MCF 10A (cell line): ENCODE measurements around the gene MARK4. TPM values are rescaled to one million over a fixed set of nuclear protein-coding genes. Genes with fewer than 3 reads are reported as not detected.

ENCODE experiments used
- BruUV-seq: library from RNA; stranded (reverse); fragments of 400-500 nt; replicated peaks from 2 replicates; lab custom pipeline; 2021; lab: Mats Ljungman, UMichigan
- CTCF ChIA-PET: fragments of 300-600 bp; sonication (Branson Sonifier 250); formaldehyde crosslinking; extraction: SDS; loops from one replicate; lab custom pipeline; 2021; ENCODE audit warnings: antibody characterized with exemption, inconsistent platforms; lab: Yijun Ruan, JAX
- POLR2A ChIA-PET: fragments of 300-600, 350-650 bp; sonication (Branson Sonifier 250); formaldehyde crosslinking; extraction: SDS; loops from one replicate; lab custom pipeline; 2020; ENCODE audit warnings: antibody characterized with exemption, inconsistent platforms; lab: Yijun Ruan, JAX
- DNase-seq: peaks from one replicate; pipeline ENCODE4 v3.0.0-alpha.2; 2018; ENCODE audit not compliant: unreplicated experiment
- H3K27ac Mint-ChIP-seq: one replicate; pipeline ENCODE4 v1.8.0; 2022; ENCODE audit warnings: mild to moderate bottlenecking, low read depth, mixed read lengths; ENCODE audit not compliant: unreplicated experiment
- H3K27me3 Mint-ChIP-seq: one replicate; pipeline ENCODE4 v1.8.0; 2022; ENCODE audit warnings: mixed read lengths; ENCODE audit not compliant: insufficient read depth, unreplicated experiment
- H3K36me3 Mint-ChIP-seq: one replicate; pipeline ENCODE4 v1.8.0; 2022; ENCODE audit warnings: mild to moderate bottlenecking, moderate library complexity, mixed read lengths; ENCODE audit not compliant: insufficient read depth, unreplicated experiment
- H3K4me1 Mint-ChIP-seq: one replicate; pipeline ENCODE4 v1.8.0; 2022; ENCODE audit warnings: mixed read lengths; ENCODE audit not compliant: insufficient read depth, unreplicated experiment
- H3K4me3 Mint-ChIP-seq: one replicate; pipeline ENCODE4 v1.8.0; 2022; ENCODE audit warnings: mild to moderate bottlenecking, moderate library complexity, mixed read lengths; ENCODE audit not compliant: unreplicated experiment
- H3K9me3 Mint-ChIP-seq: one replicate; pipeline ENCODE4 v1.8.0; 2022; ENCODE audit warnings: mixed read lengths; ENCODE audit not compliant: unreplicated experiment
- CTCF ChIP-seq: fragments of 200-600 bp; IDR thresholded peaks from one replicate; pipeline ENCODE4 v1.8.0; 2022; ENCODE audit warnings: antibody characterized with exemption, mild to moderate bottlenecking; ENCODE audit not compliant: unreplicated experiment
- intact Hi-C: fragments of 100-400 bp; cut with micrococcal nuclease; formaldehyde crosslinking; loops from 2 replicates; pipeline ENCODE4 v1.14.1; 2022
- total RNA-seq: library from RNA; stranded (reverse); gene quantifications from 2 replicates; pipeline ENCODE4 v1.2.3, GENCODE V29; 2022

The MARK4 gene
- total RNA-seq, 1 experiment from 2014 or later, result 22.4 TPM

- H3K27me3 Mint-ChIP-seq, result no peaks in the 10 kb centered on the region
- DNase-seq, result no peak
- POLR2A ChIA-PET, result interaction anchor here (0.7 to 1.5 kb wide), 3 partner anchors 14 to 216 kb away, joined by 3 read pairs; partner anchors contain the start of gene GEMIN7
- no peak overlapping the region for H3K4me3 Mint-ChIP-seq
- H3K4me1 Mint-ChIP-seq, result no peaks in the 10 kb centered on the region
- CTCF ChIA-PET, result interaction anchor here (0.6 to 0.7 kb wide), 3 partner anchors 25 to 235 kb away, joined by 3 to 4 read pairs (median 3); no protein-coding TSS in a partner anchor
- no peak overlapping the region for H3K27ac Mint-ChIP-seq
- no peak for TF ChIP-seq CTCF
- peaks cover 19% of the 10 kb centered on the region for H3K36me3 Mint-ChIP-seq
- intact Hi-C loops, result no loop called here
- no TSS peak for BruUV-seq
- H3K9me3 Mint-ChIP-seq, result no peaks in the 10 kb centered on the region
Measured at GRCh38 chr19:45294291-45295029, 43.4 kb downstream of the MARK4 start.

GRCh38 chr19:45295873-45296272 lies 44.8 kb downstream of the MARK4 start:
- Mint-ChIP-seq H3K4me3 (no peak overlapping the region), H3K4me1 (no peaks in the 10 kb centered on the region), H3K27ac (no peak overlapping the region), H3K9me3 (no peaks in the 10 kb centered on the region), H3K27me3 (no peaks in the 10 kb centered on the region), H3K36me3 (peaks cover 26% of the 10 kb centered on the region)
- ChIA-PET POLR2A (interaction anchor here (0.7 to 0.9 kb wide), 2 partner anchors 9 to 32 kb away, joined by 3 read pairs; no protein-coding TSS in a partner anchor), CTCF (interaction anchor here (0.5 to 1.2 kb wide), 2 partner anchors 43 to 129 kb away, joined by 3 to 4 read pairs; no protein-coding TSS in a partner anchor)
- no peak for TF ChIP-seq CTCF
- intact Hi-C loops, result no loop called here
- BruUV-seq, result no TSS peak
- no peak for DNase-seq

GRCh38 chr19:45296355-45296754 lies 45.3 kb downstream of the MARK4 start:
- BruUV-seq, result no TSS peak
- H3K27me3 Mint-ChIP-seq, result no peaks in the 10 kb centered on the region
- intact Hi-C loops, result no loop called here
- no peaks in the 10 kb centered on the region for H3K9me3 Mint-ChIP-seq
- no peak for TF ChIP-seq CTCF
- H3K27ac Mint-ChIP-seq, result no peak overlapping the region
- peaks cover 22% of the 10 kb centered on the region for H3K36me3 Mint-ChIP-seq
- no peak for DNase-seq
- CTCF ChIA-PET, result interaction anchor here (1.2 kb wide), 1 partner anchor 43 kb away, joined by 4 read pairs; no protein-coding TSS in a partner anchor
- no peak overlapping the region for H3K4me3 Mint-ChIP-seq
- H3K4me1 Mint-ChIP-seq, result no peaks in the 10 kb centered on the region
- POLR2A ChIA-PET, result interaction anchor here (0.6 to 0.9 kb wide), 3 partner anchors 10 to 179 kb away, joined by 3 read pairs; no protein-coding TSS in a partner anchor

- Mint-ChIP-seq H3K27ac (no peak overlapping the region), H3K27me3 (no peaks in the 10 kb centered on the region), H3K9me3 (no peaks in the 10 kb centered on the region), H3K4me1 (no peaks in the 10 kb centered on the region), H3K4me3 (no peak overlapping the region), H3K36me3 (peaks cover 24% of the 10 kb centered on the region)
- intact Hi-C loops, result no loop called here
- DNase-seq, result no peak
- BruUV-seq, result no TSS peak
- no peak for TF ChIP-seq CTCF
- POLR2A ChIA-PET, result interaction anchor here (1.0 kb wide), 1 partner anchor 13 kb away, joined by 3 read pairs; no protein-coding TSS in a partner anchor
- CTCF ChIA-PET, result no interaction called here
Measured at GRCh38 chr19:45297674-45298073, 46.6 kb downstream of the MARK4 start.
